DND-41 (cell line): ENCODE data around the gene FTL.
A peak's percentile ranks its signal among the peaks of the same experiment; 100 is the strongest.

Source experiments
- ATAC-seq: fragments of 200-7000 bp; cut with Tn5 transposase; 3 replicates; pipeline ENCODE4 v1.9.1; 2021; ENCODE audit warnings: low read depth; ENCODE audit not compliant: insufficient read depth
- DNase-seq: peaks from one replicate; pipeline ENCODE4 v3.0.0-alpha.2; 2020
- H2AFZ ChIP-seq: 2 replicates; pipeline ENCODE4 v1.6.0; 2012; ENCODE audit warnings: low read depth, low read length
- H3K27ac ChIP-seq: 2 replicates; pipeline ENCODE4 v1.5.1; 2012; ENCODE audit warnings: low read length, inconsistent platforms
- H3K27me3 ChIP-seq: fragments of 200-600 bp; sonication (generic); 2 replicates; pipeline ENCODE4 v1.6.0; 2012; ENCODE audit warnings: low read length, mild to moderate bottlenecking, inconsistent platforms; ENCODE audit not compliant: insufficient read depth, poor library complexity
- H3K36me3 ChIP-seq: 2 replicates; pipeline ENCODE4 v1.5.1; 2012; ENCODE audit warnings: low read length, inconsistent platforms; ENCODE audit not compliant: insufficient read depth
- H3K4me1 ChIP-seq: 2 replicates; pipeline ENCODE4 v1.5.1; 2012; ENCODE audit warnings: mild to moderate bottlenecking, low read length; ENCODE audit not compliant: insufficient read depth
- H3K4me2 ChIP-seq: 2 replicates; pipeline ENCODE4 v1.6.0; 2012; ENCODE audit warnings: mild to moderate bottlenecking, moderate library complexity, low read length, inconsistent platforms; ENCODE audit not compliant: insufficient read depth
- H3K4me3 ChIP-seq, 2 experiments: fragments of 200-600 bp in 1 of 2; shearing (Covaris generic) in 1 of 2; 2 replicates each; pipeline ENCODE4 v1.5.1; 2012 to 2016; ENCODE audit warnings: inconsistent platforms in 2 of 2, low read length in 2 of 2, mild to moderate bottlenecking in 2 of 2, low read depth in 1 of 2, moderate library complexity in 1 of 2
- H3K79me2 ChIP-seq: 2 replicates; pipeline ENCODE4 v1.6.0; 2012; ENCODE audit warnings: low read length, inconsistent platforms; ENCODE audit not compliant: insufficient read depth
- H3K9ac ChIP-seq: 2 replicates; pipeline ENCODE4 v1.6.0; 2012; ENCODE audit warnings: low read depth, mild to moderate bottlenecking, inconsistent platforms, low read length, moderate library complexity
- H3K9me3 ChIP-seq: 2 replicates; pipeline ENCODE4 v1.5.1; 2012; ENCODE audit warnings: low read length, moderate library complexity, mild to moderate bottlenecking, inconsistent platforms; ENCODE audit not compliant: insufficient read depth, severe bottlenecking
- H4K20me1 ChIP-seq: 2 replicates; pipeline ENCODE4 v1.6.0; 2012; ENCODE audit warnings: low read length; ENCODE audit not compliant: insufficient read depth
- EZH2 ChIP-seq: IDR thresholded peaks from 3 replicates; pipeline ENCODE4 v1.6.1; 2012; ENCODE audit warnings: borderline replicate concordance, low read depth, mild to moderate bottlenecking, moderate library complexity, low read length, inconsistent platforms; ENCODE audit not compliant: severe bottlenecking
- TF ChIP-seq, protein P1 (sequence below): IDR thresholded peaks from 2 replicates; pipeline ENCODE4 v1.5.1; 2012; ENCODE audit warnings: borderline replicate concordance, low read length, moderate library complexity, mild to moderate bottlenecking; ENCODE audit not compliant: poor library complexity, severe bottlenecking; ENCODE audit errors: extremely low read depth

FTL gene

DNA sequence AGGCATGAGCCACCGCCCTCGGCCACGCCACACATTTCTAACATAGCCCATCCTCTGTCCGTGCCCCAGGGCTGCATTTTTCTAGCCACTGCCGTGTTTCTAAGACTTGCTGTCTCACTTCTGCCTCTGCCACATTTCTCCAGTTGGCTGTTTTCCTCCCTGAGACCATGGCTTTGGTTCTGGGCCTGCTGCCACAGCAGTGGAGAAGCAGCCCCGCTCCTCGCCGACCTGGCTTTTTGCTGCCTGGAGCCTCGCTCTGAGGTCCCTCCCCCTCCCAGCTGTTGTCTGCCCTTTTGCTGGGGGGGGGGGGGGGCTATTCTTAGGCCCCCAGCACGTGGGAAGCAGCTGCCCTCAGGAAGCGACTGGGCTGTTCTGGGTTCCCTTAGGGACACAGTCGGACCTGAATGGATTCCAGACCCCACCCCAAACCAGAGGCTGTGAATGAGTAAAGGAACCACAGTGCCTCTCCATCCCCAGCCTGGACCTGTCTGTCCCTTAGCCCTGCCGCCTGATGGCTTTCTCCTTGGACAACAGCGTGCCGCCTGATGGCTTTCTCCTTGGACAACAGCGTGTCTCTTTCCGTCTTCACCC lies 24.7 kb downstream of the FTL start:
- no peak for DNase-seq
- ATAC-seq: no peak
- peaks cover 38% of the 10 kb centered on the region for H3K79me2 ChIP-seq
- H3K9ac ChIP-seq: no peak overlapping the region
- TF ChIP-seq, protein P1, sequence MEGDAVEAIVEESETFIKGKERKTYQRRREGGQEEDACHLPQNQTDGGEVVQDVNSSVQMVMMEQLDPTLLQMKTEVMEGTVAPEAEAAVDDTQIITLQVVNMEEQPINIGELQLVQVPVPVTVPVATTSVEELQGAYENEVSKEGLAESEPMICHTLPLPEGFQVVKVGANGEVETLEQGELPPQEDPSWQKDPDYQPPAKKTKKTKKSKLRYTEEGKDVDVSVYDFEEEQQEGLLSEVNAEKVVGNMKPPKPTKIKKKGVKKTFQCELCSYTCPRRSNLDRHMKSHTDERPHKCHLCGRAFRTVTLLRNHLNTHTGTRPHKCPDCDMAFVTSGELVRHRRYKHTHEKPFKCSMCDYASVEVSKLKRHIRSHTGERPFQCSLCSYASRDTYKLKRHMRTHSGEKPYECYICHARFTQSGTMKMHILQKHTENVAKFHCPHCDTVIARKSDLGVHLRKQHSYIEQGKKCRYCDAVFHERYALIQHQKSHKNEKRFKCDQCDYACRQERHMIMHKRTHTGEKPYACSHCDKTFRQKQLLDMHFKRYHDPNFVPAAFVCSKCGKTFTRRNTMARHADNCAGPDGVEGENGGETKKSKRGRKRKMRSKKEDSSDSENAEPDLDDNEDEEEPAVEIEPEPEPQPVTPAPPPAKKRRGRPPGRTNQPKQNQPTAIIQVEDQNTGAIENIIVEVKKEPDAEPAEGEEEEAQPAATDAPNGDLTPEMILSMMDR: no peak
- no peak for TF ChIP-seq EZH2
- H2AFZ ChIP-seq: no peak overlapping the region
- H3K4me3 ChIP-seq: no peak overlapping the region
- H4K20me1 ChIP-seq: peaks cover 3% of the 10 kb centered on the region
- no peak overlapping the region for H3K27ac ChIP-seq
- H3K27me3 ChIP-seq: no peaks in the 10 kb centered on the region
- H3K9me3 ChIP-seq: no peaks in the 10 kb centered on the region
- no peak overlapping the region for H3K4me2 ChIP-seq
- peaks cover 45% of the 10 kb centered on the region for H3K36me3 ChIP-seq
- peaks cover 29% of the 10 kb centered on the region for H3K4me1 ChIP-seq

- Histone ChIP-seq H3K9ac (no peak overlapping the region), H3K27ac (no peak overlapping the region), H3K4me3 (no peak overlapping the region), H3K4me1 (peaks cover 35% of the 10 kb centered on the region), H4K20me1 (peaks cover 9% of the 10 kb centered on the region), H3K9me3 (no peaks in the 10 kb centered on the region), H3K4me2 (0 out of 2 replicates have a peak overlapping the region, but pooled peaks have one; percentile 88), H3K27me3 (no peaks in the 10 kb centered on the region), H3K79me2 (peaks cover 44% of the 10 kb centered on the region), H2AFZ (no peak overlapping the region), H3K36me3 (peaks cover 39% of the 10 kb centered on the region)
- no peak for ATAC-seq
- TF ChIP-seq EZH2: no peak
- TF ChIP-seq, protein P1: no peak
- DNase-seq: no peak
Observed at GRCh38 chr19:48990400-48990799, 25.3 kb downstream of the FTL start.

DNA sequence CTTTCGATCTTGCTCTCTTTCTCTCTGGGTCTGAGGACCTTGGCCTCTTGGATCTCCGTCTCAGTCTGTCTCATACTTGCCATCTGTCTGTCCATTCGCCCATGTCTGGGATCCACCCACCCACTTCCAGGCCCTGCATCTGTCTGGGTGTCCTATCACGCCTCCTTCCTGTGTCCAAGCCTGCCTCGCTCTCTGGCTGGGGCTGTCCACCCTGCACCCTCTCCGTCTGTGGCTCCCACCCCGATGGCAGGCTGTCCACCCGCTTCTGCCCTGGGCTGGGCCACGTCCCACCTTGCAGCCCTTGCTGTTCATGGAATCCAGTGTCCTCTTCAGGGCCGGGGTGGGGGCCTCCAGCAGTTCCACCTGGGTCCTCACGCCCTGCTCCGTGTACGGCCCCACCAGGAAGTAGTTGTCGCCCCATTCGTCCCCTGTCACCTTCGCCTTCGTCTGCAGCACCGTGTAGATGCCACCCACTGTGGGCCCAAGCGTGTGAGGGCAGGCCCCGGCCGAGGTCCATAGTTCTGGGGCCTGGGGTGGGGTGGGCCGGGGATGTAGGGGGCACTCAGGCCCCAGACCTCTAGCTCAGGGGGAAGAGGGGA lies 26.0 kb downstream of the FTL start:
- TF ChIP-seq, protein P1: no peak
- Histone ChIP-seq H3K27ac (peak overlapping the region; percentile 93; the same call in 1 of the 2 replicates), H4K20me1 (peaks cover 10% of the 10 kb centered on the region), H3K9me3 (no peaks in the 10 kb centered on the region), H3K4me3 (peak overlapping the region in 1 of 2 experiments; percentile 98; a peak in 2 of 4 replicates), H3K9ac (peak overlapping the region; percentile 93), H3K36me3 (peaks cover 31% of the 10 kb centered on the region), H3K4me1 (peaks cover 37% of the 10 kb centered on the region), H3K79me2 (peaks cover 52% of the 10 kb centered on the region), H2AFZ (no peak overlapping the region), H3K4me2 (peak overlapping the region; percentile 88), H3K27me3 (no peaks in the 10 kb centered on the region)
- DNase-seq: no peak
- ATAC-seq: no peak
